Heart left ventricle (tissue), 13 donors: ENCODE results near the gene DAPK3.
"Not testable (repeated sequence)": the region's sequence is repeated elsewhere in the genome, so short reads cannot be mapped to it uniquely, and the experiment has no call there.

Source experiments
- CTCF ChIP-seq, 12 donors: fragments of 200-600 bp; sonication (generic) in 4 of 12; IDR thresholded peaks; one replicate each; pipeline versions ENCODE4 v1.5.0 to v1.8.0; 2018 to 2022; ENCODE audit warnings: antibody characterized with exemption in 12 of 12, mild to moderate bottlenecking in 5 of 12
- POLR2A ChIP-seq, 2 donors: fragments of 450-650 bp; IDR thresholded peaks; one replicate each; pipeline ENCODE4 v1.6.1; 2017; ENCODE audit warnings: antibody characterized with exemption in 2 of 2, mild to moderate bottlenecking in 2 of 2, moderate library complexity in 2 of 2
- donor health status: ischemic (EF 13 %, LVEDD 7.1; RV severe dilation, severe dysfunction).
- donor health status: DM: no; HTN: yes; CAD: no.
- donor health status: DM: no; HTN: no; CAD: no.
- donor health status: ischemic (EF 25% LVEDD 6.9; RV normal size, moderate dysfunction).
- donor health status: ischemic (EF 25% LVEDD 5.7; RV mildly dilated, moderate dysfunction).
- donor health status: ischemic (EF 35%, LVEDD 5.7; RV mildly dilated, moderate dysfunction).
- donor health status: nonischemic (EF 11% LVEDD 7.7; RV severe dilation, severe dysfunction).
- donor health status: DM: yes; HTN: yes; CAD: no.
- donor health status: PGD.
- donor health status: ischemic (EF 29% LVEDD 5.4; RV normal size, mild dysfunction).
- donor health status: nonischemic (EF 23%, LVEDD 6.1; RV moderate dilation, normal function).

DNA sequence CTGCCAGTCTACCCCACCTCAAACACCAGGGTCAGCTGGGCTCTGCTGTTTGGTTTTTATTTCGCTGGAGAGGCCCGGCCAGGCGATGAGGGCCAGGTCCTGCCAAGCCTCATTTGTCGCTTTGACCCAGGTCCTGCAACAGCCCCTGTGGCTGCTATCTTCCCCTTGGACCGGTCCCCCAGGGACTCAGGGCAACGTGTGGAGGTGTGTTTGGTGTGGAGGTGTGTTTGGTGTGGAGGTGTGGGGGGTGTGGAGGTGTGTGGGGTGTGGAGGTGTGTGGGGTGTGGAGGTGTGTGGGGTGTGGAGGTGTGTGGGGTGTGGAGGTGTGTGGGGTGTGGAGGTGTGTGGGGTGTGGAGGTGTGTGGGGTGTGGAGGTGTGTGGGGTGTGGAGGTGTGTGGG is 40.5 kb upstream of the DAPK3 start:
- TF ChIP-seq CTCF, POLR2A (IDR thresholded peaks at IDR 0.05): not testable (repeated sequence)
